ENCODE results near the gene SLC9A7. TPM values are rescaled to one million over a fixed set of nuclear protein-coding genes. Genes with fewer than 3 reads are reported as not detected.

SLC9A7 gene
- total and polyA plus RNA-seq, 2 of the 13 experiments (the other 11 are each of a cell fraction or from before 2014, with no cell fraction given), result 5.8 to 7.2 TPM

- no peaks in the 10 kb centered on the region for H3K27me3 ChIP-seq (ENCODE audit: control insufficient read depth in 1 of 2, insufficient read depth in 2 of 2, low read length in 2 of 2)
- POLR2A ChIA-PET, result no interaction called here
- no peak overlapping the region for H3K4me3 ChIP-seq (replicated peaks in 1 of 3; ENCODE audit: insufficient read depth in 1 of 3, low read depth in 2 of 3, low read length in 3 of 3)
- no peaks in the 10 kb centered on the region for H3K4me1 ChIP-seq (ENCODE audit: insufficient read depth, low read length)
- no peak overlapping the region for H3K4me2 ChIP-seq (ENCODE audit: low read depth, low read length)
- WGBS (ENCODE audit: low lambda C conversion rate), result 98% methylated on average over 6 of the region's 7 CpGs
- no peak for ATAC-seq
- no peak overlapping the region for H2AFZ ChIP-seq (ENCODE audit: low read length)
- FAIRE-seq, result no peak
- CTCF ChIA-PET (ENCODE audit: low intra/inter-chr PET ratio, low total read pairs), result no interaction called here
- BruUV-seq (replicated peaks), result no TSS peak
- no peaks in the 10 kb centered on the region for H3K9me3 ChIP-seq (ENCODE audit: low read length)
- no peaks in the 10 kb centered on the region for H4K20me1 ChIP-seq (ENCODE audit: insufficient read depth, low read length)
- H3K36me3 ChIP-seq (replicated peaks in 1 of 2; ENCODE audit: control insufficient read depth in 1 of 2, insufficient read depth in 2 of 2, low read length in 2 of 2), result no peaks in the 10 kb centered on the region
- H3K79me2 ChIP-seq (ENCODE audit: insufficient read depth, low read length), result no peaks in the 10 kb centered on the region
- intact Hi-C loops (cut with micrococcal nuclease; ENCODE audit: unreplicated experiment), result loop anchor here (5.0 kb wide), 1 partner anchor 248 kb away; no protein-coding TSS in a partner anchor
- H3K9ac ChIP-seq (ENCODE audit: insufficient read depth, low read depth, low read length), result no peak overlapping the region
- in situ Hi-C loops (cut with HindIII; ENCODE audit: extremely low pct_ligation_motif_present, low pct_unique_long_range_greater_than_20kb), result no loop called here
- no peak for DNase-seq (ENCODE audit: low spot score)
- H3K27ac ChIP-seq (ENCODE audit: extremely low read length, insufficient read depth, low read length), result no peak overlapping the region
- no peak for TF ChIP-seq TSC22D2 (CRISPR knock-in tag; IDR thresholded peaks at IDR 0.05; ENCODE audit: borderline replicate concordance)
- peak in 1 of 2 experiments; percentile 28; a peak in 1 of 4 replicates for TF ChIP-seq MAFK (conservative IDR thresholded peaks at IDR 0.05 in 1 of 2, IDR thresholded peaks at IDR 0.05 in 1 of 2; ENCODE audit: low read length in 2 of 2)
- no peak for TF ChIP-seq HNRNPUL1 (IDR thresholded peaks at IDR 0.05; ENCODE audit: low read depth, low read length)
These were observed 109.3 kb downstream of the SLC9A7 start for GRCh38 chrX:46649421-46650260.

- in situ Hi-C loops (cut with HindIII; ENCODE audit: extremely low pct_ligation_motif_present, low pct_unique_long_range_greater_than_20kb), result no loop called here
- no peak overlapping the region for H2AFZ ChIP-seq (ENCODE audit: low read length)
- TF ChIP-seq MED8 (CRISPR knock-in tag; IDR thresholded peaks at IDR 0.05; ENCODE audit: insufficient replicate concordance) (no peak), SALL2 (CRISPR knock-in tag; IDR thresholded peaks at IDR 0.05) (no peak), ZNF773 (CRISPR knock-in tag; IDR thresholded peaks at IDR 0.05; ENCODE audit: borderline replicate concordance) (no peak), SMARCE1 (IDR thresholded peaks at IDR 0.05; ENCODE audit: borderline replicate concordance) (no peak), SMAD1 (CRISPR knock-in tag; IDR thresholded peaks at IDR 0.05; ENCODE audit: borderline replicate concordance, low read depth) (no peak), CCDC6 (CRISPR knock-in tag; IDR thresholded peaks at IDR 0.05) (no peak), TSC22D2 (CRISPR knock-in tag; IDR thresholded peaks at IDR 0.05; ENCODE audit: borderline replicate concordance) (no peak), CENPBD1 (CRISPR knock-in tag; IDR thresholded peaks at IDR 0.05; ENCODE audit: borderline replicate concordance, low read depth) (no peak), SCMH1 (CRISPR knock-in tag; IDR thresholded peaks at IDR 0.05; ENCODE audit: borderline replicate concordance) (no peak), POGZ (CRISPR knock-in tag; IDR thresholded peaks at IDR 0.05) (no peak), NFE2L1 (CRISPR knock-in tag; IDR thresholded peaks at IDR 0.05; ENCODE audit: borderline replicate concordance) (no peak), RBM39 (IDR thresholded peaks at IDR 0.05; ENCODE audit: low read depth, low read length, poor library complexity, severe bottlenecking) (no peak), JARID2 (CRISPR knock-in tag; IDR thresholded peaks at IDR 0.05; ENCODE audit: insufficient replicate concordance) (no peak), EHMT2 (IDR thresholded peaks at IDR 0.05; ENCODE audit: borderline replicate concordance, low read depth, low read length) (no peak), ONECUT2 (CRISPR knock-in tag; IDR thresholded peaks at IDR 0.05) (no peak), ZFAT (CRISPR knock-in tag; conservative IDR thresholded peaks at IDR 0.05) (no peak), KAT2B (IDR thresholded peaks at IDR 0.05; ENCODE audit: borderline replicate concordance, low read depth, low read length) (no peak)
These were observed 110.3 kb downstream of the SLC9A7 start for GRCh38 chrX:46648660-46649059.

More at GRCh38 chrX:46648660-46649059, 110.3 kb downstream of the SLC9A7 start:
- ChIA-PET CTCF (ENCODE audit: low intra/inter-chr PET ratio, low total read pairs) (no interaction called here), POLR2A (no interaction called here)
- Histone ChIP-seq H3K4me1 (ENCODE audit: insufficient read depth, low read length) (no peaks in the 10 kb centered on the region), H3K4me3 (replicated peaks in 1 of 3; ENCODE audit: insufficient read depth in 1 of 3, low read depth in 2 of 3, low read length in 3 of 3) (no peak overlapping the region), H3K27ac (ENCODE audit: extremely low read length, insufficient read depth, low read length) (no peak overlapping the region), H3K4me2 (ENCODE audit: low read depth, low read length) (no peak overlapping the region), H3K9ac (ENCODE audit: insufficient read depth, low read depth, low read length) (no peak overlapping the region), H4K20me1 (ENCODE audit: insufficient read depth, low read length) (no peaks in the 10 kb centered on the region), H3K9me3 (ENCODE audit: low read length) (no peaks in the 10 kb centered on the region), H3K79me2 (ENCODE audit: insufficient read depth, low read length) (no peaks in the 10 kb centered on the region), H3K36me3 (replicated peaks in 1 of 2; ENCODE audit: control insufficient read depth in 1 of 2, insufficient read depth in 2 of 2, low read length in 2 of 2) (no peaks in the 10 kb centered on the region), H3K27me3 (ENCODE audit: control insufficient read depth in 1 of 2, insufficient read depth in 2 of 2, low read length in 2 of 2) (no peaks in the 10 kb centered on the region)
- intact Hi-C loops (cut with micrococcal nuclease; ENCODE audit: unreplicated experiment), result no loop called here
- DNase-seq (ENCODE audit: low spot score), result no peak
- no peak for FAIRE-seq
- no peak for ATAC-seq
- no TSS peak for BruUV-seq (replicated peaks)
- WGBS (ENCODE audit: low lambda C conversion rate), result 98% methylated on average over 6 of the region's 6 CpGs

Data from HepG2 (cell line).